CD4-positive, alpha-beta T cell treated with Interleukin-1 beta for 1 hour (primary cell): Measurements from ENCODE around the gene BICRA.
A peak's percentile ranks its signal among the peaks of the same experiment; 100 is the strongest.
"Not testable (repeated sequence)": the region's sequence is repeated elsewhere in the genome, so short reads cannot be mapped to it uniquely, and the experiment has no call there.

Experiments used
- DNase-seq, 2 donors: peaks; one replicate each; pipeline ENCODE4 v3.0.0-alpha.2; 2020 to 2022

The BICRA gene

DNA sequence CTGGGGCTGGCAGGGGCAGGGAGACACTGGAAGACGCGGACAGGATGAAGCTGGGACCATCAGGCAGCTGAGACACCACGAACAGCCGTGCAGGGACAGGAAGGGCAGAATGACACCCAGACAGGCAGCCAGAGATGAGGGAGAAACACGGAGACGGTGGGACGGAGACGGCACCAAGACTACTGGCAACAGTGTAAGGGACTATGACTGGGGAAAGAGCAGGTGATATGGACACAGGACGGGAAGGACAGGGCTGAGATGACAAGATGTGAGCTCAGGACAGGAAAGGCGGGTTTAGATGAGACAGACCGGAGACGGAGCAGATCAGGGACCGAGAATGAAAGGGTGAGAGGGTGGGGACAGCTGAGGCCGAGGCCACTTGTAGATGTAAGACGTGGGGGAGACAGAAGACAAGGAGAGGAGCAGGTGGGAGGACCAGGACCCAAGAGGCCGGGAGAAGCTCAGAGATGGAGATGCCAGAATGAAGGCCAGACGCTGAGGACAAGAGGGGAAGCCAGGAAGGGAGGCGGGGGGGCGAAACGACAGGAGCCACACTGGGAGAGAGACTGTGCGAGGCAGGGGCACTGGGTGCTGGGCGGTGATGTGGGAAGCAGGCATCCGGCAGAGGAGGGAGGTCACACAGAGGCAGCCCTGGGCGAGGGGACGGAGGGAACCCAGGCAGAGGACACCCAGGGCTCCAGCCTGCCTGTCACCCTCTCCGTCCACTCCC lies 86.8 kb downstream of the BICRA start:
- no peak for DNase-seq

DNA sequence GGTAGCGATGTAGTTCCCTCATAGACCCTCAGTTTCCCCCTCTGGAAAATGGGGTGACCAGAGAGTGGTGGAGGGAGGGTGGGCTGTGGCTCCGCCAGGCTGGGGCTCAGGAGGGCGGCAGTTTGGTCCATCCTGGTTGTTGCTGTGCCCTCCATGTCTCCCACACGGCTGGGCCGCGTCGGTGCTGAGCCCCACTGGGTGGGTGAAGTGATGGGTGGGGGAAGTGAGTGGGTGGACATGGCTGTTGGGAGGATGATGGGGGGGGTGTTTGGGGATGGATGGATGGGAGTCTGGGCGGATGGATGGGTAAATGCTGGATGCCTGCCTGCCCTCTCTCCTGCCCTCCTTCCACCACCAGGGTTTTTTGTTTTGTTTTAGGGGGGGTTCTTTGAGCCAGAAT lies 87.7 kb downstream of the BICRA start:
- DNase-seq: no peak

DNA sequence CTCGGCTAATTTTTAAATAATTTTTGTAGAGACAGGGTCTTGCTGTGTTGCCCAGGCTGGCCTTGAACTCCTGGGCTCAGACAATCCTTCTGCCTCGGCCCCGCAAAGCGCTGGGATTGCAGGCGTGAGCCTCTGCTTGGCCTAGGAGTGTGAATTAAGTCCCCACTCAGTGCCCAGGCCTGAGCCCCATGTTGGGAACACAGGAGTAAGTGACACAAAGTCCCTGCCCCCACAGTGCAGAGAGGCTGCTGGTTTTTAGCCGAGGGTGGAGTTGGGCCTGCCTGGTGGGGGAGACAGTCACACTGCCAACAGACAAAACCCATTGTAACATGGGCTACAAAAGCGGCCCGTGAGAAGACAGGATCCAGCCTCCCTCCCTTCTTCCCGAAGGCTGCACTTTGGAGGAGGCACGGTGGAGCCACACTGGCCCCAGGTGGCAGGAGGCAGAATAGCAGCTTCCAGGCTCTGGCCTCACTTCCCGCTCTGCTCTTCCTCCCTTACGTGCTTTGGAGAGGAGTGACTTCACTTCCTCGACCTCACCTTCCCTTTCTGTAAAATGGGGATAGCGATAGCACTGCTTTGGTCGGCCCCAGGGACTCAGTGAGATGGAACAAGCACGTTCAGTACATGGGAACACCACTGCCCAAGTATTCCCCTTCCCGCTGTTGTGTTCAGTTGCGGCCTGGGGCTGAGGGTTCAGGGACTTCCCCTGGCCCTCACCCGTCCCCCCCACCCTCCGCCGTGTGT lies 89.1 kb downstream of the BICRA start:
- DNase-seq: peak; percentile 57 to 62

DNA sequence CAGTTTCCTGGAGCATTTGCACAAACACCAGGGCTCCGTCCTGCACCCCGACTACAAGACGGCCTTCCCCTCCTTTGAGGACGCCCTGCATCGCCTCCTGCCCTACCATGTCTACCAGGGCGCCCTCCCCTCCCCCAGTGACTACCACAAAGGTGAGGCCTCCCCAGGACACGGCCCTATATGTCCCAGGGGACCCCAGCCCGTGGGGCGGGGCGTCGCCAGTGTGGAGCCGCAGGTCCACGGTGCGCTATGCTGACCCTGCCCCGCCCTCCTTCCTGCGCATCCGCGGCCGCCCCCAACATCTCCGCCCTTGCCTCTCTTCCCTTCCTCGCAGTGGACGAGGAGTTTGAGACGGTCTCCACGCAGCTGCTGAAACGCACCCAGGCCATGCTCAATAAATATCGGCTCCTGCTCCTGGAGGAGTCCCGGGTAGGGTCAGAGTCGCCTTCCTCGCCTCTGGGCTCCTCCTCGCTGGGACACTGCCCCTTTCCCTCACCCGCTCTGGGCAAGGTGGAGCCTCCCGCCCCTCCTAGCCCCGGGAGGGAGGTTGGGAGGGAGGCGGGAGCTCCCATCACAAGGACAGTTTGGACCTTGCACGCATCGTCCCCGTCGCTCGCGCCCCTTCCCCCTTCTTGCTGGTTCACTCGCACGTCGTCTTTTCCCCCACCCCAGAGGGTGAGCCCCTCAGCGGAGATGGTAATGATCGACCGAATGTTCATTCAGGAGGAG lies 89.9 kb downstream of the BICRA start:
- no peak for DNase-seq

DNA sequence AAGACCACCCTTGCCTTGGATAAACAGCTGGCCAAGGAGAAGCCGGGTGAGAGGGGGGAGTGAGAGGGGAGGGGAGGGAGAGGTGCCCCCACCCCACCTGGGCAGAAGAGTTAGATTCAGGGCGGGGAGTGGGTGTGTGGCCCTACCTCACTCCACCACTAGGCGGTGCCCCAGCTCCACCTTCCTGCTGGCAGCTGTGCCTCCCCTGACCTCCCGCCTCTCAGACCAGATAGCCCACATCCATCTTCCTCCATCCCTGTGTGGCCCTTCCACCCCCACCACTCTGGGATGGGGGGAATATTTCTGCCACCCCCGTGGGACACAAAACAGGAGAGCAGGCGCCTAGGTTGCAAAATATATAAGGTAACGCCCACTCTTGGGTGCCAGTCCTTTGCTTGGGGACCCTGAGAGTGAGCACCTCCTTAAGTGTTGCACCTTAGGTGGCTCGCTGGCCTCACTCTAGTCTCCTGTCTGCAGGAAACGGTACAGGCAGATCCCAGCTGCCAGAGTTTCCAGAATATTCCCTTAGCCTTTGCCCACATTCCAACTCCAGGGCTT lies 90.5 kb downstream of the BICRA start:
- DNase-seq: peak; percentile 36 to 40

DNA sequence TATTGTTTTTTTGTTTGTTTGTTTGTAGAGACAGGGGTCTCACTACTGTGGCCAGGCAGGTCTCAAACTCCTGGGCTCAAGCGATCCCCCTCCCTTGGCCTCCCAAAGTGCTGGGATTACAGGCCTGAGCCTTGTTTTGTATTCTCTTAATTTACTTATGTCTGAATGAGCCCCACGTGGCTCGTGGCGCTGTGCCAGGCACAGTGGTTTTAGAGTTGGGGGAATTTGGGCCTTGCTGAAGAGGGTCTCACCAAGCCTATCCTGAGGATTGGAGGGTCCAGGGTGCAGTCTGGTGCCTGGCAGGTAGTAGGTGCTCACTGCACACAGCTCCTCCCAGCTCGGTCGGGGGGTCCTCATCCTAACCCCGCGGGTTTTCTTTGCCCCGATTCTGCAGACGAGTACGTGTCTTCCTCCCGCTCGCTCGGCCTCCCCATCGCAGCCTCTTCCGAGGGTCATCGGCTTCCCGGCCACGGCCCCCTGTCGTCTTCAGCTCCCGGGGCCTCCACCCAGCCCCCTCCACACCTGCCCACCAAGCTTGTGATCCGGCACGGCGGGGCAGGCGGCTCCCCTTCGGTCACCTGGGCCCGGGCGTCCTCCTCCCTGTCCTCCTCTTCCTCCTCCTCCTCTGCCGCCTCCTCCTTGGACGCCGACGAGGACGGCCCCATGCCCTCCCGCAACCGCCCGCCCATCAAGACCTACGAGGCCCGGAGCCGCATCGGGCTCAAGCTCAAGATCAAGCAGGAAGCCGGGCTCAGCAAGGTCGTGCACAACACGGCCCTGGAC lies 92.2 kb downstream of the BICRA start:
- DNase-seq: no peak

DNA sequence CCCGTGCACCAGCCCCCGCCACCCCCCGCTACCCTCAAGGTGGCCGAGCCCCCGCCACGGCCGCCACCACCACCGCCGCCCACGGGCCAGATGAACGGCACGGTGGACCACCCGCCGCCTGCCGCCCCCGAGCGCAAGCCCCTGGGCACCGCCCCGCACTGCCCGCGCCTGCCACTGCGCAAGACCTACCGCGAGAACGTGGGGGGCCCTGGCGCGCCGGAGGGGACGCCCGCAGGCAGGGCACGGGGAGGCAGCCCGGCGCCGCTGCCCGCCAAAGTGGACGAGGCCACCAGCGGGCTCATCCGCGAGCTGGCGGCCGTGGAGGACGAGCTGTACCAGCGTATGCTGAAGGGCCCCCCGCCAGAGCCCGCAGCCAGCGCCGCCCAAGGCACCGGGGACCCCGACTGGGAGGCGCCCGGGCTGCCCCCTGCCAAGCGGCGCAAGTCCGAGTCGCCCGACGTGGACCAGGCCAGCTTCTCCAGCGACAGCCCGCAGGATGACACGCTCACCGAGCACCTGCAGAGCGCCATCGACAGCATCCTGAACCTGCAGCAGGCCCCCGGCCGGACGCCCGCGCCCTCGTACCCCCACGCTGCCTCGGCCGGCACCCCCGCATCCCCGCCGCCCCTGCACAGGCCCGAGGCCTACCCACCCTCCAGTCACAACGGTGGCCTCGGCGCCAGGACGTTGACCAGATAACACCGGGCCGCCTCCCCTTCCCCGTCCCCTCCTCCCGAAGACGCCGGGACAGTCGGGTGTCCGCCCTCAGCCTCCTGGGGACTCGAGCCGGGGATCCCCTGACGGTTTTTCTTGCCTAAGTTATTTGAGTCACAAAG lies 93.0 kb downstream of the BICRA start:
- no peak for DNase-seq

DNA sequence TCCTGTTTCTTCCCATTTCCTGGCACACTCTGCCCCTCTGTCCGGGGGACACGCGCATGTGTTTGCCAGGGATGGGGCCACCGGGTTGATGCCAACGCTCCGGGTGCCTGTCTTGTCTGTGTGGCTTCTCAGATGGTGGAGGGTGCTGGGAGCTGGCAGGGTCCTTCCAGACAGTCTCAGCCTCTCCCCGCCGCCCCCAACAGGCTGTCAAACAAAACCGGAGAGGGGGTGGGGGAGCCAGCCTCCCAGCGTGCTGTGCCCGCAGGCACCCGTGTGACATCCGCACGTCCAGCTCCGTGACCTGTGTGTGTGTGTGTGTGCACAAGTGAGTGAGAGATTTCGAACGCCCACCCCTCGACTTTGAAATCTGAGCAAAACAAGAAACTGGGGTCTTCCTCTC lies 93.7 kb downstream of the BICRA start:
- no peak for DNase-seq

DNA sequence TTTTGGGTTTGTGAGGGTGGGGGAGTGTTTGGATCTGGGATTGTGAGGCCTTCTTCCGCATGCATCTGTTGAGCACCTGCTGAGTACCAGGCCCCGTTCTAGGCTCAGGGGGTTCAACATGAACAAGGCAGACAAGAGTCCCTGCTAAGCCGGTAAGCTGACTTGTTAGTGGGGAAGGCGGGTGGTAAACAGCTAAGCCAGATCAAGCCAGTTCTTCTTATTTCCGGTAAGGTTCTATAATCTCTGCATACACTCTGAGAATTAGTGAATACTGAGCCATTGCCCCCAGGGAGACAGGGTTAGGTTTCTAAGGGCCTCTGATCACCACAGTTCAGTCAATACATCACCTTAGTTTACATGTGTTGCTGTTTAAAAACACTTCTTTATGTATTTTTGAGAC lies 94.4 kb downstream of the BICRA start:
- DNase-seq: no peak

DNA sequence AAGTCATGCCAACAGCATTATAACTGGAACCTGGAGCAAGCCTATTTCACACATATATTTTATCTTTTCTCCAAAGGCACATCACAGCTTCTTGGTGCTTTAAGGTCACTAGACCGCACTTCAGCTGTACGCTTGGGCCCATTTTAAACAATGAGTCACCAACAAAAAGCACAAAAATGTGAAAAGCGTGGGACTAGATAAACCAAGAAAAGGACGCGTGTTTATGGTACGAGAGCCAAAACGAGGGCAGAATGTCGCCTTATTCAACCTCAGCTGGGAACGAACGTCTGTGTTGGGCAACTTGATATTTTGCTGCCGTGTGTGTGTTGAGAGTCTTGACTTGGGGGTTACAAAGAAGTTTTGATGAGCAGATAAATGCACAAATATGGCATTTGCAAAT lies 95.1 kb downstream of the BICRA start:
- no peak for DNase-seq

DNA sequence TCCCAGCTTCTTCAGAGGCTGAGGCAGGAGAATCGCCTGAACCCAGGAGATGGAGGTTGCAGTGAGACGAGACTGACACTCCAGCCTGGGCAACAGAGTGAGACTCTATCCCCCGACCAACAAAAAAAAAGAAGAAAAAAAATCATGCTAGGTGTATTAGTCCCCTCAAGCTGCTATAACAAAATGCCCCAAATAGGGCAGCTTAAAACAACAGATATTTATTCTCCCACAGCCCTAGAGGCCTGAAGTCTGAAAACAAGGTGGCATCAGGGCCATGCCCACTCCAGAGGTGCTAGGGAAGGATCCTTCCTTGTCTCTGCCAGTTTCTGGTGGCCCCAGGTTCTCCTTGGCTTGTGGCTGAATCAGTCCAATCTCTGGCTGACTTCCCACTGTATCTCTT lies 95.7 kb downstream of the BICRA start:
- DNase-seq: no peak

DNA sequence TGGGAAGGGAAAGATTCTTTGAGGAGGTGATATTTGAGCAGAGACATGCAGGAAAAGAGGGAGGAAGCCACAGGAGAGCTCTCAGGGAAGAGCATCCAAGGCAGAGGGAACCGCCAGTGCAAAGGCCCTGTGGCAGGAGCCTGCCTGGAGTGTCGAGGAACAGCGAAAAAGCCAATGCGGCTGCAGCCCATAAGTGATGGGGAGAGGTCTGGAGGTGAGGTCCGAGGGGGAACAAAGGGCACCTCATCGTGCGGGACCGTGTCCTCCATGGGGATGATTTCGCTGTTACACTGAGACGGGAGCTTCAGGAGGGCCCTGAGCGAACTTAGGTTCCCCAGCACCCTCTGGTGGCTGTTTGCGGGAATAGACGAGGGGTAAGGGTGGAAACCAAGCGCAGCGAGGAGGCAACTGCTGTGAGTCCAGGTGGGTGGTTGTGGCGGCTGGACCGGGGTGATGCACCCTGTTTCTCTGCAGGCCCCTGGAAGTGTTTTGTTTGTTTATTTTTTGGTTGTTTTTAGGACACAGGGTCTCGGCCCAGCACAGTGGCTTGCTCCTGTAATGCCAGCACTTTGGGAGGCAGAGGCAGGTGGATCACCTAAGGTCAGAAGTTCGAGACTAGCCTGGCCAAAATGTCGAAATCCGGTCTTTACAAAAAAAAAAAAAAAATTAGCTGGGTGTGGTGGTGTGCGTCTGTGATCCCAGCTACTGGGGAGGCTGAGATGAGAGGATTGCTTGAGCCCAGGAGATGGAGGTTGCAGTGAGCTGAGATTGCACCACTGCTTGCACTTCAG lies 98.4 kb downstream of the BICRA start:
- DNase-seq: peak; percentile 69 to 73

DNA sequence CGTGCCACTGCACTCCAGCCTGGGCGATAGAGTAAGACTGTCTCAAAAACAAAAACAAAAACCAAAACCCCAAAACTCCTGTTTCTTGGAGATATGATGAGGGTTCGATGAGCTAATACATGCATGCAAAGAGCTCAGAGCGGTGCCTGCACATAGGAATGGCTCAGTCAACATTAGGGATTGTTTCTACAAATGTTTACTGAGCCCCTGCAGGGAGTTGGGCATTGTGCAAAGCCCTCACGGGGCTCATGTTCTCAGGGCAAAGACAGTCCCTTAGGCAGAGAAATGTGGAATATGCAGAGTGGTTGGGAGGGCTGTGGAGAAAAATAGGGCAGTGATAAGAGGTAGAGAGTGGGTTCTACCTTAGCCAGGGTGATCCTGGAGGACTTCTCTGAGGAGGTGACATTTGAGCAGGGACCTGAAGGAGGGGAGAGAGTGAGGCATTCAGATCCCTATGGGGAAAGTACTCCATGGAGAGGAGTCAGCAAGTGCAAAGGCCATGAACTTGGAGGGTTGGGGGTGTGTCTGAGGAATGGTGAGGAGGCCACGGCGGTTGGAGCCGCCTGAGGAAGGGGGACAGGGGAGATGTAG lies 102.8 kb downstream of the BICRA start:
- no peak for DNase-seq

DNA sequence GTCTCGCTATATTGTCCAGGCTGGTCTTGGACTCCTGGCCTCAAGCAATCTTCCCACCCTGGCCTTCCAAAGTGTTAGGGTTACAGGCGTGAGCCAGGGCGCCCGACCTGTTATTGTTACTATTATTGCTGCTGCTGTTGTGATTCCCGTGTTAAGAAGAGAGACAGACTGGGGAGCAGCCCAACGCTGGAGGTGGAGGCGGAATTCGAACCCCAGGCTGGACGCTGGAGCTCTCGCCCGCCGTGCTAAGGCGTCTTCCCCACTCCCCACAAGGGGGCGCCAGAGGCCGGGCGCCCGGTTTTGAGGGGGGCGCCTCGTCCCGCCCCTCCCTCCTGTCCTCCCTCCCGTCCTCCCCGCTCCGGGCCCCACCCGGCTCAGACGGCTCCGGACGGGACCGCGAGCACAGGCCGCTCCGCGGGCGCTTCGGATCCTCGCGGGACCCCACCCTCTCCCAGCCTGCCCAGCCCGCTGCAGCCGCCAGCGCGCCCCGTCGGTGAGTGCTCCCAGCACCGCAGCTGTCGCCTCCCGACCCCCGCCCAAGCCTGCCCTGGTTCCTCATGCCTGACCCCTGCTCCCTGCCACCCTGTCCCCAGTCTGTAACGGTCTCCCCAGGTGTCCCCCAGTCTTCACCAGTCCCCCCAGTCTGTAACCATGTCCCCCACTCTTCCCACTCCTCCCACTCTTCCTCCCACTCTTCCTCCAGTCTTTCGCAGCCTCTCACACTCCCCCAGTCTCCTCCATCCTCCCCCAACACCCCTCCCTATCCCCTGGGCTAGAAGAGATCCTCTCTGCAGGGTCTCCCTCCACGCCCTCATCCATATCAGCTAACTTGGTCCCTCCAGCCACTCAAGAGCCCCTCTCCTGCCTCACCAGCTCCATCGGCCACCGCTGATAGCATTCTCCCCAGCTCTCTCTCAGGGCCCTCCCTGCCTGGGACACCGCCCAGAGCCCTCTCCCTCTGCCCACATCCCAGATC lies 104.4 kb downstream of the BICRA start, which contains the start of gene EHD2:
Gene EHD2, plus strand, starts transcription at position 377 of the 976 bp plus-strand sequence. CDS start 3,191 bp downstream, outside the sequence.
- DNase-seq: peak; percentile 14 to 29

DNA sequence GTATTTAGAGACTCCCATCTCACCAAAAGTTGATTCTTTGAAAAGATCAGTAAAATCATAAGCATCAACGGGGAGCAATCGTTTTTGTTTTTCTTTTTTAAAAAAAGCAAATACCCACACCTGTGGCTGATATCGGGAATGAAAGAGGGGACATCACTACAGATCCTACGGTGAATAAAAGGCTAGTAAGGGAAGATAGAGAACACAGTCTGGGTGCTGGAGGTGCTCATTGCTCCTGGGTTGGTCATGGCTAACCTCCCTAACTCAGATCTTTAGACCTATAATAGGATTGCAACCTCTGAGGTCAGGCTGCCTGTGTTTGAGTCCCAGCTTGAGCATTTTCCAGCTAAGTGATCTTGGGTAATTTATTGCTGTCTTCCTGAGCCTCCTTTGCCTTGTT lies 105.4 kb downstream of the BICRA start:
- no peak for DNase-seq

DNA sequence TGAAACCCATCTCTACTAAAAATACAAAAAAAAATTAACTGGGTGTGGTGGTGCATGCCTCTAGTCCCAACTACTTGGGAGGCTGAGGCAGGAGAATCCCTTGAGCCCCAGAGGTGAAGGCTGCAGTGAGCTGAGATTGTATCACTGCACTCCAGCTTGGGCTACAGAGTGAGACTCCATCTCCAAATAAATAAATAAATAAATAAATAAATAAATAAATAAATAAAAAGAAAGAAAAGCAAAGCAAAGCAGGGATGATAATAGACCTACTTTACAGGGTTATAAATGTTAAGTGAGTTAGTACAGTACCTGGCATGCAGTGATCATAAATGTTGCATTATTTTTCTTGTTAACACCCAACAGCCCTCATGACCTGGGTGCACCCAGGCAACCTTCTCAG lies 105.9 kb downstream of the BICRA start:
- DNase-seq: not testable (repeated sequence)

DNA sequence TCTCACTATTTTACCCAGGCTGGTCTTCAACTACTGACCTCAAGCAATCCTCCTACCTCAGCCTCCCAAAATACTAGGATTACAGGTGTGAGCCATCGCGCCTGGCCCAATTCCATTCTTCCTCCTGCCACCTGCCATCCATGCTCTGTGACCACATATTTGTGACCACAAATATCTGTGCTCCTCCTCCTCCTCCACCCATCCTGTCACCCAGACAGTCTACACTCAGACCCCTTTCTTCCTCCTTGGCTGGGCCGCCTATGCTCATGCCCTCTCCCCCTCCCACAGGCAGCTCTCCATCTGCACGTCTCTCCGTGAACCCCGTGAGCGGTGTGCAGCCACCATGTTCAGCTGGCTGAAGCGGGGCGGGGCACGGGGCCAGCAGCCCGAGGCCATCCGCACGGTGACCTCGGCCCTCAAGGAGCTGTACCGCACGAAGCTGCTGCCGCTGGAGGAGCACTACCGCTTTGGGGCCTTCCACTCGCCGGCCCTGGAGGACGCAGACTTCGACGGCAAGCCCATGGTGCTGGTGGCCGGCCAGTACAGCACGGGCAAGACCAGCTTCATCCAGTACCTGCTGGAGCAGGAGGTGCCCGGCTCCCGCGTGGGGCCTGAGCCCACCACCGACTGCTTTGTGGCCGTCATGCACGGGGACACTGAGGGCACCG lies 107.5 kb downstream of the BICRA start:
- DNase-seq: no peak

DNA sequence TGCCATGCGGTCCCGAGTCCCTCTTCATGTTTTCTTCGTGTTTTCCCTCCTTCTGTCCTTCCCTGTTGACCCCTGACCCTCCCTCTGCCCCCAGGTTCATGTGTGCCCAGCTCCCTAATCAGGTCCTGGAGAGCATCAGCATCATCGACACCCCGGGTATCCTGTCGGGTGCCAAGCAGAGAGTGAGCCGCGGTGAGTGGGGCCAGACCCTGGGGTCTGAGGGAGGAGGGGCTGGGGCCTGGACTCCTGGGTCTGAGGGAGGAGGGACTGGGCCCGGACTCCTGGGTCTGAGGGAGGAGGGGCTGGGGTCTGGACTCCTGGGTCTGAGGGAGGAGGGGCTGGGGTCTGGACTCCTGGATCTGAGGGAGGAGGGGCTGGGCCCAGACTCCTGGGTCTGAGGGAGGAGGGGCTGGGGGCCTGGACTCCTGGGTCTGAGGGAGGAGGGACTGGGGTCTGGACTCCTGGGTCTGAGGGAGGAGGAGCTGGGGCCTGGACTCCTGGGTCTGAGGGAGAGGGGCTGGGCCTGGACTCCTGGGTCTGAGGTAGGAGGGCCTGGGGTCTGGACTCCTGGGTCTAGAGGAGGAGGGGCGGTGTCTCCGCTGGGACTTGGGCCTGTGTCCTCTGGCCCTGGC lies 109.6 kb downstream of the BICRA start:
- DNase-seq: not testable (repeated sequence)
